NCI-H524 treated with DMSO at 0.1 percent for 48 hours (cell line): ENCODE results near the gene ZNF792.
"Not testable (repeated sequence)": the region's sequence is repeated elsewhere in the genome, so short reads cannot be mapped to it uniquely, and the experiment has no call there.

Experiments
- DNase-seq: peaks from one replicate; lab custom pipeline; 2025; lab: John Stamatoyannopoulos, UW

ZNF792 gene

DNA sequence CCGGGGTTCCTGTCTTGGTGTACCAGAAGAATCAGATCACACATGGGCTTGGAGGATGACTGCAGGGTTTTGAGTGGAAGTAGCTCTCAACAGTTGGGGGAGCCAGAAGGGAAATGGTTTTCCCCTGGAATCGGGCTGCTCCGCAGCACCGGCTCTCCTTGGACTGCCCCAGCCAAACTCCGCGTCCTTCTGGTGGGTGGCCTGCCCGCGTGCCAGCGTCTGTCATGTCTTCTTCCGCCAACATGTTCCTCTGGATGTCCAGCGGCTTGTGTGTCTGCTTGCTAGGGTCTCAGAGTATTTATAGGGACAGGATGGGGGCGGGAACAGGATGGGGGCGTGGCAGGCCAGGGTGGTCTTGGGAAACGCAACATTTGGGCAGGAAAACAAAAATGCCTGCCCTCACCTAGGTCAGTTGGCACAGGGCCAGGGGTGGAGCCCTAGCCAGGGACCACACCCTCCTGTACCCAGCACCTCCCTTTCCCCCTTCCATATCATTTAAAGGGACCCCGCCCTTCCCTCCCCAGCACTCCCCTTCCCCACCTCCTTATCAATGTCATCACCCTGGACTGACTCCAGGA lies 38.7 kb downstream of the ZNF792 start:
- no peak for DNase-seq

DNA sequence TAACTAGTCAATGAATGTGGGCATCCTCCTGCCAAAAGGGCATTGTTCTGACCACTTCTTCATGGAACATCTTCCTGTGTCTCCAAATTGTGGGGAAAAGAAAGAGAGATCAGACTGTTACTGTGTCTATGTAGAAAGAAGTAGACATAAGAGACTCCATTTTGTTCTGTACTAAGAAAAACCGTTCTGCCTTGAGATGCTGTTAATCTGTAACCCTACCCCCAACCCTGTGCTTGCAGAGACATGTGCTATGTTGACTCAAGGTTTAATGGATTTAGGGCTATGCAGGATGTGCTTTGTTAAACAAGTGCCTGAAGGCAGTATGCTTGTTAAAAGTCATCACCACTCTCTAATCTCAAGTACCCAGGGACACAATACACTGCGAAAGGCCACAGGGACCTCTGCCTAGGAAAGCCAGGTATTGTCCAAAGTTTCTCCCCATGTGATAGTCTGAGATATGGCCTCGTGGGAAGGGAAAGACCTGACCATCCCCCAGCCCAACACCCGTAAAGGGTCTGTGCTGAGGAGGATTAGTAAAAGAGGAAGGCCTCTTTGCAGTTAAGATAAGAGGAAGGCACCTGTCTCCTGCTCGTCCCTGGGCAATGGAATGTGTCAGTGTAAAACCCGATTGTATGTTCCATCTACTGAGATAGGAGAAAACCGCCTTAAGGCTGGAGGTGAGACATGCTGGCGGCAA lies 43.8 kb downstream of the ZNF792 start:
- not testable (repeated sequence) for DNase-seq

DNA sequence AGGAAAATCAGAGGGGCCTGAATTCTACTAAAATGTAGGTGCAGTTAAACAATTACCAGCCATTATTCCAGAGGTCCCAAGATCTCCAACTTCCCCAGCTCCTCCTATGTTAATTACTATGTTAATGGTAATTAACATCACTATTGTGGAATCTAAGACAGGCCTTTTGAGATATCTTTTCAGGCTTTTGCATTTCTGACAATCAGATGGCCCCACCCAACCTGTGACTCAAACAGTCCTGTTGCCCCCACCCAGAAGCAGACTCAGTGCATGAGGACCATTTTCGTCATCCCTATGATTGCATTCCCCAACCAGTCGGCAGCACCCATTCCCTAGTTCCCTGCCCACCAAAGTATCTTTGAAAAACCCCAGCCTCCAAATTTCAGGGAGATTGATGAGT lies 45.8 kb downstream of the ZNF792 start:
- DNase-seq, result no peak

DNA sequence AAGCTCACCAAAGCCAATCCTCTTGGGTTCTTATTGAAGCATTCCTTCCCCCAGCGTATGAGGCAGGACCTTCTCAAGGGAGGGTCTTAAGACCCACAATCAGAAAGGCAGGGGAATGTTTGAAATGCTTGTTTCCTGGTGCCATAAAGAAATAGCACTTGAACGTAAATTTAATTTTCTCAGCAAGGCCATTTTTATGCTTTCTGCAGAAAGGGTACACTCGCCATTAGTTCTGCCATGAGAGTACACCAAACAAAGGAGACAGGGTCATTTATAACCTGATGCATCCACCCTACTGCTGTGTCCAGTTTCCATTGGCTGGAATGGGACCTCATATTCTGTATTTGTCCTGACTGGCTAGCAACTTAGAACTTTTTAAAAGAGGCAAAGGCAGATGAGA lies 46.9 kb downstream of the ZNF792 start:
- not testable (repeated sequence) for DNase-seq

DNA sequence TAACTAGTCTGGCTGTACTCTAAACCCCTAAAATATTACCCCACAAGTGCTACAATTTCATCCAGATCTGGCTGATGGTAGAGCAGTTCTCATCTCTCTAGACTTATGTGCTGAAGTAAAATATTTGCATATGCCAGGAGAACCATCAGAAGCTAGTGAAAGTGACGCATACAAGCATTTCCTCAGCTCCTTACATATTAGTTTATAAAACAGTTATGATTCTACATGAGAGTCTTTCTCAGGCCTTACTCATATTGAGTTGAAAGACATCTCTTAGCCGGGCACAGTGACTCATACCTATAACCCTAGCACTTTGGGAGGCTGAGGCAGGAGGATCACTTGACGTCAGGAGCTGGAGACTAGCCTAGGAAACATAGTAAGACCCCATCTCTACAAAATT lies 53.3 kb downstream of the ZNF792 start:
- no peak for DNase-seq
